Mesothelial cell of epicardium (in vitro differentiated cells): Measurements from ENCODE around the gene AURKB. TPM values are rescaled to one million over a fixed set of nuclear protein-coding genes. Genes with fewer than 3 reads are reported as not detected.
A peak's percentile ranks its signal among the peaks of the same experiment; 100 is the strongest.

Experiments
- DNase-seq, 2 experiments: peaks; one replicate each; pipeline ENCODE4 v3.0.0; 2021; ENCODE audit warnings: low spot score in 2 of 2; ENCODE audit not compliant: unreplicated experiment in 2 of 2
- H3K27ac Mint-ChIP-seq: 2 replicates; pipeline ENCODE4 v1.8.0; 2021; ENCODE audit warnings: mixed read lengths
- H3K27me3 Mint-ChIP-seq: 2 replicates; pipeline ENCODE4 v1.8.0; 2021; ENCODE audit warnings: low read depth, mixed read lengths
- H3K36me3 Mint-ChIP-seq: 2 replicates; pipeline ENCODE4 v1.8.0; 2021; ENCODE audit warnings: mixed read lengths
- H3K4me1 Mint-ChIP-seq: 2 replicates; pipeline ENCODE4 v1.8.0; 2021; ENCODE audit warnings: mixed read lengths
- H3K4me3 Mint-ChIP-seq: 2 replicates; pipeline ENCODE4 v1.8.0; 2021; ENCODE audit warnings: mild to moderate bottlenecking, moderate library complexity, mixed read lengths
- H3K9me3 Mint-ChIP-seq: 2 replicates; pipeline ENCODE4 v1.8.0; 2021; ENCODE audit warnings: mixed read lengths
- CTCF ChIP-seq: fragments of 200-600 bp; sonication (generic); IDR thresholded peaks from one replicate; pipeline ENCODE4 v1.5.0; 2021; ENCODE audit warnings: antibody characterized with exemption; ENCODE audit not compliant: unreplicated experiment
- total RNA-seq: library from RNA; stranded (reverse); gene quantifications from 3 replicates; pipeline ENCODE4 v1.2.1, GENCODE V29; 2021

AURKB gene
- total RNA-seq, 1 donor from 2014 or later = 37.3 TPM

DNA sequence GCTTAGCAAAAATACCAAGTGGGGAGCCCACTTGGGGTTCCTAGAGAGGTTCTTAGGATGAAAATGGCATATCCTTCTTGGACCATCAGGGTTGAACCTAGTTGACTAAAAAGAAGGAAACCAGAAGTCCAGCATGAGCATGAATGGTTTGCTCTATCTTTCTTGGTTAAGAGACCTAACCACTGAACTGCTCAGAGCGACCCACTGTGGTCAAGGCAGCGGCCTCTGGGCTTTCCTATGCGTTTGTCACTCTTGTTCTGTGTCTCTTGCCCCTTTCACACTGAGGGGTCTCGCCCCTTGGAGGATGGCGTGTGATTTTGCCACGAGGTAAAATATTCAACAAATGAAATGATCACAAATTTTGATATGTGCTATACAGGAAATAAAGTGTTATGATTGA lies 19.9 kb downstream of the AURKB start:
- Mint-ChIP-seq H3K9me3 (no peaks in the 10 kb centered on the region), H3K27me3 (no peaks in the 10 kb centered on the region), H3K4me1 (peaks cover 11% of the 10 kb centered on the region), H3K36me3 (no peaks in the 10 kb centered on the region), H3K27ac (peak overlapping the region; percentile 85), H3K4me3 (no peak overlapping the region)
- no peak for TF ChIP-seq CTCF
- DNase-seq = no peak

- H3K4me3 Mint-ChIP-seq = no peak within 1 kb of the TSS
- DNase-seq = peak; percentile 87
Measured at GRCh38 chr17:8189711-8190477, 20.5 kb downstream of the AURKB start, which contains the start of gene BORCS6. Gene BORCS6 (minus strand): TSS chr17:8190180. CDS start chr17:8190140, 40 bp downstream.

GRCh38 chr17:8189041-8189710 lies 21.2 kb downstream of the AURKB start:
- no peak overlapping the region for H3K4me3 Mint-ChIP-seq
- H3K36me3 Mint-ChIP-seq = no peaks in the 10 kb centered on the region
- no peak for DNase-seq
- H3K4me1 Mint-ChIP-seq = peaks cover 11% of the 10 kb centered on the region
- TF ChIP-seq CTCF = no peak
- H3K27me3 Mint-ChIP-seq = no peaks in the 10 kb centered on the region
- H3K27ac Mint-ChIP-seq = peak overlapping the region; percentile 54
- no peaks in the 10 kb centered on the region for H3K9me3 Mint-ChIP-seq

More at GRCh38 chr17:8189711-8190477, 20.5 kb downstream of the AURKB start, which contains the start of gene BORCS6:
- Mint-ChIP-seq H3K27me3 (no peaks in the 10 kb centered on the region), H3K4me1 (peaks cover 11% of the 10 kb centered on the region), H3K27ac (peak within 1 kb of the TSS; percentile 85), H3K36me3 (no peaks in the 10 kb centered on the region), H3K9me3 (no peaks in the 10 kb centered on the region)
- TF ChIP-seq CTCF = no peak

GRCh38 chr17:8188263-8188839 lies 22.0 kb downstream of the AURKB start:
- no peak for DNase-seq
- Mint-ChIP-seq H3K9me3 (no peaks in the 10 kb centered on the region), H3K36me3 (no peaks in the 10 kb centered on the region), H3K27me3 (no peaks in the 10 kb centered on the region), H3K4me3 (no peak overlapping the region), H3K27ac (peak overlapping the region; percentile 54), H3K4me1 (peaks cover 13% of the 10 kb centered on the region)
- no peak for TF ChIP-seq CTCF

- Mint-ChIP-seq H3K27me3 (no peaks in the 10 kb centered on the region), H3K27ac (no peak overlapping the region), H3K4me3 (no peak overlapping the region), H3K36me3 (no peaks in the 10 kb centered on the region), H3K9me3 (no peaks in the 10 kb centered on the region), H3K4me1 (peaks cover 13% of the 10 kb centered on the region)
- TF ChIP-seq CTCF = no peak
- DNase-seq = peak; percentile 80 to 95
Measured at GRCh38 chr17:8187517-8188262, 22.7 kb downstream of the AURKB start.
